HUES6 (cell line): Measurements from ENCODE around the gene SLC16A7.

Experiments
- H3K27ac ChIP-seq: 2 replicates; pipeline ENCODE4 v1.7.0; 2013; ENCODE audit warnings: low read depth, mild to moderate bottlenecking, low read length, inconsistent platforms
- H3K27me3 ChIP-seq: 2 replicates; pipeline ENCODE4 v1.6.1; 2013; ENCODE audit warnings: low read length; ENCODE audit not compliant: control insufficient read depth, insufficient read depth
- H3K36me3 ChIP-seq: 2 replicates; pipeline ENCODE4 v1.6.1; 2013; ENCODE audit warnings: low read length; ENCODE audit not compliant: control insufficient read depth, insufficient read depth
- H3K4me1 ChIP-seq: 2 replicates; pipeline ENCODE4 v1.6.1; 2013; ENCODE audit warnings: low read length; ENCODE audit not compliant: control insufficient read depth, insufficient read depth
- H3K4me3 ChIP-seq: 2 replicates; pipeline ENCODE4 v1.5.1; 2013; ENCODE audit warnings: low read depth, low read length
- H3K9ac ChIP-seq: one replicate; pipeline ENCODE4 v1.6.1; 2013; ENCODE audit warnings: mild to moderate bottlenecking, low read length
- H3K9me3 ChIP-seq: 2 replicates; pipeline ENCODE4 v1.6.1; 2013; ENCODE audit warnings: low read depth, low read length; ENCODE audit not compliant: control insufficient read depth, insufficient read depth

The SLC16A7 gene

DNA sequence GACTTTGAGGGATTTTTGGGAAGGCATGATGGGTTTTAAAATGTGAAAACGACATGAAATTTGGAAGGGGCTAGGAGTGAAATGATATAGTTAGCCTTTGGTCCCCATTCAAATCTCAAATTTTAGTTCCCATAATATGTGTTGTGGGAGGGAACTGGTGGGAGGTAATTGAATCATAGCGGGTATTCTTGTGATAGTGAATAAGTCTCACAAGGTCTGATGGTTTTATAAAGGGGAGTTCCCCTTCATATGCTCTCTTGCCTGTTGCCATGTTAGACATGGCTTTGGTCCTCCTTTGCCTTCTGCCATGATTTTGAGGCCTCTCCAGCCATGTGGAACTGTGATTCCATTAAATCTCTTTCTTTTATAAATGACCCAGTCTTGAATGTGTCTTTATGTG, 72.8 kb downstream of the SLC16A7 start:
- no peaks in the 10 kb centered on the region for H3K36me3 ChIP-seq
- no peak overlapping the region for H3K9ac ChIP-seq
- no peak overlapping the region for H3K4me3 ChIP-seq
- H3K4me1 ChIP-seq = no peaks in the 10 kb centered on the region
- H3K27ac ChIP-seq = no peak overlapping the region
- H3K27me3 ChIP-seq = no peaks in the 10 kb centered on the region
- peaks cover 27% of the 10 kb centered on the region for H3K9me3 ChIP-seq

DNA sequence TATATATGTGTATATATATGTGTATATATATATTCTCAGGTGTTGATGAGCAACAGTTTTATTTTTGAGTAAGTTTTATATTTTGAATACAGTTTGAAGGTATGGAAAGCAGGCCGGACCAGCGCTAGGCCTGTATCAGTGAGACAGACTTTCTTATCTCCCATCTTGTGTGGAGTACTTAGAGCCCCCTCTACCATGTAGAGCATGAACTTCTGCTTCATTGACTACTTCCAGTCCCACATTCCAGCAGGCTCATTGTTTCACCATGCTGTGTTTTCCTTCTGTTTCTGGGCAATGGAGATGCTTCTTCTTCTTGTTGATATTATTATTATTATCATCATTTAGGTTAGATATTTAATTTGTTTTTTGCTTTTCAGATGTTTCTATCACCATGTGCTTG, 76.4 kb downstream of the SLC16A7 start:
- Histone ChIP-seq H3K27me3 (no peaks in the 10 kb centered on the region), H3K27ac (no peak overlapping the region), H3K4me3 (no peak overlapping the region), H3K36me3 (no peaks in the 10 kb centered on the region), H3K9me3 (peaks cover 17% of the 10 kb centered on the region), H3K9ac (no peak overlapping the region), H3K4me1 (no peaks in the 10 kb centered on the region)

- no peaks in the 10 kb centered on the region; the same call in 1 of the 2 replicates for H3K9me3 ChIP-seq
- H3K4me3 ChIP-seq = no peak overlapping the region
- H3K27ac ChIP-seq = no peak overlapping the region
- no peaks in the 10 kb centered on the region for H3K27me3 ChIP-seq
- no peaks in the 10 kb centered on the region for H3K4me1 ChIP-seq
- H3K36me3 ChIP-seq = no peaks in the 10 kb centered on the region
- H3K9ac ChIP-seq = no peak overlapping the region
Measured at GRCh38 chr12:59675461-59675860, 79.6 kb downstream of the SLC16A7 start.

DNA sequence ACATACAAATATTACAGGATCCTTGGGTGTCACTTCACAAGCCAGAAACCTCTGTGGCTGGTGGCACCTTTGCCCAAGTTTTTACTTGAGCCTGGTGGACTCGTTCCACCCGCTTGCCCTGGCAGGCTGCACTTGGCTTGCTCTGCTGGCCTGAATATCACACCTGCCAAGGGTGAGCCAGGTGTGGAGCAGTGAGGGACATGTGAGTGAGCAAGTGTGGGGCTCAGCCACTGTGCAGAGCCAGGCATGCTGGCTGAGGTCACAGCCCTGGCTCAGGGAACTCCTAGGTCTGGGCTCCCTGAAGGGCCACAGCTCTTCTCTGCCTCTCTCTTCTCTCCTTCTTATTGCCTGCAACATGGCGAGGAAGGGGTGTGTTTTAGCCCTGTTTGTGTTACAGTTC, 82.0 kb downstream of the SLC16A7 start:
- no peaks in the 10 kb centered on the region; the same call in 1 of the 2 replicates for H3K9me3 ChIP-seq
- no peak overlapping the region for H3K9ac ChIP-seq
- no peaks in the 10 kb centered on the region for H3K27me3 ChIP-seq
- H3K27ac ChIP-seq = no peak overlapping the region
- H3K36me3 ChIP-seq = no peaks in the 10 kb centered on the region
- no peaks in the 10 kb centered on the region for H3K4me1 ChIP-seq
- no peak overlapping the region for H3K4me3 ChIP-seq

- H3K27ac ChIP-seq = no peak overlapping the region
Measured at GRCh38 chr12:59678759-59679411, 83.1 kb downstream of the SLC16A7 start.

DNA sequence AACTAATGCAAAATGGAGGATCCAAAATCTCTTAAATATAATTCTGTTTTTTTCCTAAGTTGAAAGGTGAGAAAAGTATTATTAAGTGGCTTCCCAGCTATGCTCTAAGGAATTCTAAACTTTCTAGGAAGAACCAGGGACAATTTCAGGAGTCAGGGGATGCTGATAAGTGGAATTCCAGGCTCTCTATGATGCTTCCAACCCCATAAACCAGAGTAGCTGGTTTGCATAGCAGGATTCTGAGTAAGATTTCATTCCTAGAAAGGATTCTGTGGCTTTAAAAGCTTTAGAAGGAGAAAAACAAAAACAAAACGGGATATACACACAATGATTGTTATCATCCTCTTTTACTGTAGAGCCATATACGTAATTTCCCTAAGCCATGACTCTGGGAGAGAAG, 93.9 kb downstream of the SLC16A7 start:
- Histone ChIP-seq H3K27ac (no peak overlapping the region), H3K27me3 (no peaks in the 10 kb centered on the region), H3K4me1 (no peaks in the 10 kb centered on the region), H3K4me3 (no peak overlapping the region), H3K9me3 (no peaks in the 10 kb centered on the region), H3K9ac (no peak overlapping the region), H3K36me3 (no peaks in the 10 kb centered on the region)

More at GRCh38 chr12:59678759-59679411, 83.1 kb downstream of the SLC16A7 start:
- no peaks in the 10 kb centered on the region for H3K36me3 ChIP-seq
- H3K4me3 ChIP-seq = no peak overlapping the region
- H3K27me3 ChIP-seq = no peaks in the 10 kb centered on the region
- H3K9me3 ChIP-seq = no peaks in the 10 kb centered on the region; the same call in 1 of the 2 replicates
- no peaks in the 10 kb centered on the region for H3K4me1 ChIP-seq
- no peak overlapping the region for H3K9ac ChIP-seq

DNA sequence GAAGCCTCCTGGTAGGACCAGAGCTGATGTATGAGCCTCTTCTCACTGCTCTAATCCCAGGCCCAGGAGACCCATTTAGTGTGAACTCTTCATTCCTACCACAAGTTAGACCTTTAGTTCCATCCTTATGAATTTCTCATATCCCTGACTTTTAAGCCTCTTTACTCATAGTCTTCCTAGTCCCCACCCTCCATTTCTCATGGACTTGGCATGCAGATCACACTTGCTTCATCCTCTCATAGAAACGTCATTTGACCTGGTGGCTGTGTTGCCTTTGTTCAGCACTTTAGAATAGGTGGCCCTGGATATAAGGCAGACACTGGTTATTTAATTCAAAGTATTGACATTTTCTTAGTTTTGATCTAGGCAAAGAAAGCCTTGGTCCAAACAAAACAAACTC, 99.5 kb downstream of the SLC16A7 start:
- no peak overlapping the region for H3K27ac ChIP-seq
- H3K4me3 ChIP-seq = no peak overlapping the region

DNA sequence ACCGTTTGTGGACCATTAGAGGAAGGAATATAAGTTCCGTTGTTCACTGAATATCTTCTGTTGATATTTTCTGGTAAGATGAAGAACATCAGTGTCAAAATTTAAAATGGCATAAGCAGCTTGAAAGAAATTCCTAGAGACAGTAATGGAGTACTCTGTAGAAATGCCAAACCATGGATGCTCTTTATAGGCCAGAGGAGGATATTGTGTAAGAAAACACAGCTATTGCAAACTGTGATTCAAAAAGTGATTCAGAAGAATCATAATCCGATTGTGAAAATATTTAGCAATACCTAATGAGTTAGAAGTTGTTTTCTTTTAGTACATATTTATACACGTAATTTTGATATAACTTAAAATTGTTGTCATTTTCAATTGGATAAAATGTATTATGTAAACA, 102.8 kb downstream of the SLC16A7 start:
- Histone ChIP-seq H3K36me3 (no peaks in the 10 kb centered on the region), H3K4me1 (no peaks in the 10 kb centered on the region), H3K27ac (no peak overlapping the region), H3K4me3 (no peak overlapping the region), H3K27me3 (no peaks in the 10 kb centered on the region), H3K9me3 (no peaks in the 10 kb centered on the region), H3K9ac (no peak overlapping the region)

More for the DNA sequence above, 99.5 kb downstream of the SLC16A7 start:
- Histone ChIP-seq H3K36me3 (no peaks in the 10 kb centered on the region), H3K4me1 (no peaks in the 10 kb centered on the region), H3K9me3 (no peaks in the 10 kb centered on the region), H3K9ac (no peak overlapping the region), H3K27me3 (no peaks in the 10 kb centered on the region)

DNA sequence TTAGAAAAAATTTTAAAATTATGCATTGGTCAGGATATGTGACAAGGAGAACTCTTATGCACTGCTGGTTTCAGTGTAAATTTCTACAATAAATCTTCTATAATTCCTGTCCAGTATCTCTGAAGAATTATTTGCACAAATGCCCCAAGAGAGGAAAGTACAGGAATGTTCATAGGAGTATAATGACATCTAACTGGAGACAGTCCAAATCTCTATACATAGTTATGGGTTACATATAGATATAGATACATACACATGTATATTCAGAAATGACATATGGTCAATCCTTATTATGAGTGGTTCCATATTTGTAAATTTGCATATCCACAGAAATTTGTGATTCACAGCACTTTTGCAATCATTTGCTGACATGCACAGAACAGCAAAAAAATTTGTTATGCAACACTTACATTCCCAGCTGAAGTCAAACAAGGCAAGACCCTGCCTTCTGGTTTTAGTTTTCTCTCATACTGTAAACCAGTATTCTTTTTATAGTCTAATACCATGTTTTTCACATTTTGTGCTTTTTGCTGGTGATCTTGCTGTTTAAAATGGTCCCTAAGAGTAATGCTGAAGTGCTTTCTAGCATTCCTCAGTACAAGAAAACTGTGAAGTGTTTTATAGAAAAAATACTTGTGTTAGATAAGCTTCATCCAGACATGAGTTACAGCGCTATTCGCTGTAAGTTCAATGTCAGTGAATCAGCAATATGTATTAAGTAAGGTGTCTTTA, 103.8 kb downstream of the SLC16A7 start:
- no peak overlapping the region for H3K4me3 ChIP-seq

DNA sequence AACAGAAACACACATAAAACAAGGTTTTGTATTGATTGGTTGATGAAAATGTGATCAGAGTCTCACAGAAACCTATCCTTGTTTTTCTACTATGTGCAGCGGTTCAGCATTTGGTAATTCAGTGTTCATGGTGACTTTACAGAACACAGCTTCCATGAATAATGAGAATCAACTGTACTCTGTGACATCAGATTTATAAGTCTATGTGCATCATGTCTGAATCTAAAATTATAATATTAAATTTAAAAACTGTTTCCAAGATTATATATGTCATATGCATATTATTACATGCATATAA, 104.3 kb downstream of the SLC16A7 start:
- Histone ChIP-seq H3K9ac (no peak overlapping the region), H3K36me3 (no peaks in the 10 kb centered on the region), H3K4me3 (no peak overlapping the region), H3K4me1 (no peaks in the 10 kb centered on the region), H3K9me3 (no peaks in the 10 kb centered on the region), H3K27me3 (no peaks in the 10 kb centered on the region), H3K27ac (no peak overlapping the region)

More for the DNA sequence above, 103.8 kb downstream of the SLC16A7 start:
- no peak overlapping the region for H3K27ac ChIP-seq
- H3K4me1 ChIP-seq = no peaks in the 10 kb centered on the region
- no peaks in the 10 kb centered on the region for H3K9me3 ChIP-seq
- no peaks in the 10 kb centered on the region for H3K27me3 ChIP-seq
- no peak overlapping the region for H3K9ac ChIP-seq
- H3K36me3 ChIP-seq = no peaks in the 10 kb centered on the region

GRCh38 chr12:59708064-59708463, 112.2 kb downstream of the SLC16A7 start:
- Histone ChIP-seq H3K36me3 (no peaks in the 10 kb centered on the region), H3K27ac (no peak overlapping the region), H3K4me1 (no peaks in the 10 kb centered on the region), H3K9ac (no peak overlapping the region), H3K27me3 (no peaks in the 10 kb centered on the region), H3K9me3 (no peaks in the 10 kb centered on the region), H3K4me3 (no peak overlapping the region)
